GM19372 (cell line): ENCODE results near the gene TYW1B.
"Not testable (repeated sequence)": the region's sequence is repeated elsewhere in the genome, so short reads cannot be mapped to it uniquely, and the experiment has no call there.

ENCODE experiments used
- ATAC-seq: cut with Tn5 transposase; IDR thresholded peaks from one replicate; pipeline ENCODE4 v1.9.1; 2021; ENCODE audit warnings: mild to moderate bottlenecking, low read depth, moderate library complexity; ENCODE audit not compliant: unreplicated experiment

TYW1B gene

DNA sequence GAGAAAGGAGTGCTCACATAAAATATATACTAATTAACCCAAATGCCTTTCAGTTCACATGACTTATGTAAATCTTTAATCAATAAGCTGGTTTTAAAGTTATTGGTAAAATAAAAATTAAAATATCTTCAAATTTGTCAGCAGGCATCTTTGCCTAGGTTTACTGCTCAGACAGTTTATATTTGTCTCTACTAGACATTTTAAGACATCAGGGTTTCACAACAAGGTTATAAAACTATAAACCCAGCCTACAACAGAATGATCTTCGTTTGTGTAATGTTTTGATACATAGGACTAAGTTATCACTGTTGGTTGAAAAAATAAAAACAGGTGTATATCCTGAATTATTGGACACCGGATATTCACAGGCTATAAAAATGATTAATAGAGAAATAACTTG, 67.4 kb downstream of the TYW1B start:
- no peak for ATAC-seq

- no peak for ATAC-seq
These were observed 73.7 kb downstream of the TYW1B start for GRCh38 chr7:72754312-72754711.

GRCh38 chr7:72753781-72754180, 74.2 kb downstream of the TYW1B start:
- ATAC-seq = no peak

- not testable (repeated sequence) for ATAC-seq
These were observed 74.8 kb downstream of the TYW1B start for GRCh38 chr7:72753229-72753628.

DNA sequence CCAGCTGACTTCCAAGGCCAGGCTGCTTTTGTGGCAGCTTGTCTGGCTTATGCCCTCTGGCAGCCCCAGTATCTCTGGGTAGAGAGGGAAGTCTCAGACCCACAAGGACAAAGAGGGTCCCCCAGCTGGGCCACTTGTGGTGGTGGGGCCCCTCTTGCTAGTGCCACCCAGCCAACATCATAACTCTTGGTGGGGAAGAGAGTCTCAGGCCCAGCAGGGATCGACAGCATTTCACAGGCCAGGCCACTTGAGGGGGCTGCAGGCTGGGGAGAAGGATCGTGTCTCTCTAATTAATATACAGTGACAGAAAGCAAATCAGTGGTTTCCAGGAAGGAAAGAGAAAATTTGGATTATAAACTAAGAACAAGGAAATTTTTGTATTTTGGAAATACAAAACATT, 76.0 kb downstream of the TYW1B start:
- no peak for ATAC-seq

DNA sequence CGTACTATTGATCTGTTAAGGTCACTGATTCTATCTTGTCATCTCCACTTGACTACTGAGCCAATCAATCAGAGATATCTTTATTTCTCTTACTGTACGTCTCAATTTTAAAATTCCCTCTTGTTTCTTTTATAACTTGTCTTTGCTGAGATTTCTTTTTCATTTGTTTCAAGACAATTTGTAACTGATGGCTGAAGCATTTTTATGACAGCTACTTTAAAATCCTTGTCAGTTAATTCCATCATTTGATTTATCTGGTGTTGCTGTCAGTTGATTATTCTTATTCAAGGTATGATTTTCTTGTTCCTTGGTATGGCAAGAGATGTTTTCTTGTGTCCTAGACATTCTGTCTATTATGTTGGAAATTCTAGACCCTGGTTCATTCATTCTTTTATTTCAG, 76.6 kb downstream of the TYW1B start:
- ATAC-seq = no peak

DNA sequence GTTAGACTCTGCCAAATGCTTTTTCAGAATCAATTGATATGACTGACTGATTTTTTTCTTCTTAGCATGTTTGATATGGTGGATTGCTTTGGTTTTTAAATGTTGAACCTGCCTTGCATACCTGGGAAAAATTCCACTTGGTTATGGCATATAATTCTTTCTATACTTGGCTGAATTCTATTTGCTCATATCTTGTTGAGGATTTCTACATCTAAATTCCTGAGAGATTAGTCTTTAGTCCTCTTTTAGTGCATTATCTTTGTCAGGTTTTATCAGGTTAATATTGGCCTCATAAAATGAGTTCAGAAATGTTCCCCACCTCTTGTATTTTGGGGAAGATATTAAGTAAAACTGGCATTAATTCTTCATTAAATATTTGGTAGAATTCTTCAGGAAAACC, 79.4 kb downstream of the TYW1B start:
- not testable (repeated sequence) for ATAC-seq

- not testable (repeated sequence) for ATAC-seq
These were observed 83.6 kb downstream of the TYW1B start for GRCh38 chr7:72744244-72744926.

DNA sequence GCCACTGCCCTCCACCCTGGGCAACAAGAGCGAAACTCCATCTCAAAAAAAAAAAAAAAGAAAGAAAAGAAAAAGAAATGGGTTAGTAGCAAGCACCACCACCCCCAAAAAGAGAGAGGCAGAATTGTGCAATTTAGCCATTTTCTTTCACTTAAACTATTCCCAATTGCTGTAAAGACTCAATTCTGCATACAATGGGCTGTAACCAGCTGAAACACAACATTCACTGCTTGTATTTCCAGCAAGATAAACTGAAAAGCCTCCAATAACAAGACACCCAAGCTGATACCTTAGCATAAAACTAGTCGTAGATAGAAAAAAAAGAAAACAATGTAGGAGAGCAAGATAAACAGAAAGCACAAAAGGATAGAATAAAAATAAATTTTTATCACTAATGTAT, 84.2 kb downstream of the TYW1B start:
- not testable (repeated sequence) for ATAC-seq

DNA sequence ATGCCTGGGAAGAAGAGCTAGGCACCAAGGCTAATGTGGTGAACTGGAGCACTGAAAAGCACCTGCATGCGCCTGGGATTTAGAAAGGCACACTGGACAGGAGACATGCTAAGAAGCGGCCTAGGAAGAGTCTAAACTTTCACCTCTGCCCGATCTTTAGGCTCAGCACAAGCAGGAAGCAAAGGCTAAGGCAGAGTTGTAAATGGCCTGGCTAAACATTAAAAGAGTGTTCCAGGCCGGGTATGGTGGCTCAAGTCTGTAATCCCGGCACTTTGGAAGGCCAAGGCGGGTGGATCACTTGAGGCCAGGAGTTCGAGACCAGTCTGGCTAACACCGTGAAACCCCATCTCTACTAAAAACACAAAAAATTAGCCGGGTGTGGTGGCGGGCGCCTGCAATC, 88.3 kb downstream of the TYW1B start:
- ATAC-seq = not testable (repeated sequence)

GRCh38 chr7:72735855-72736254, 92.1 kb downstream of the TYW1B start:
- not testable (repeated sequence) for ATAC-seq

GRCh38 chr7:72730815-72731214, 97.2 kb downstream of the TYW1B start:
- not testable (repeated sequence) for ATAC-seq

DNA sequence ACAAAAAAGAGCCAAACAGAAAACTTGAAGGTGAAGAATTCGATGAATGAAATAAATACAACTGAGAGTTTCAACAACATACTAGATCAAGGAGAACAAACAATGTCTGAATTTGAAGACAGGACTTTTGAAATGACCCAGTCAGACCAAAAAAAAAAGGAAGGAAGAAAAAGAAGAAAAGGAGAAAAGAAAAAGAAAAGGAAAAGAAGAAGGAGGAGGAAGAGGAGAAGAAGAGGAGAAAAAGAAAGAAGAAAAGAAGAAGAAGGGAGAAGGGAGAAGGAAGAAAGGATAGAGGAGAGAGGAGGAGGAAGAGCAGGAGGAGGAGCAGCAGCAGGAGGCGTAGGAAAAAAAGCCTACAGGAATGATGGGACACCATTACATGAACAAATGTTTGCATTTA, 97.6 kb downstream of the TYW1B start:
- ATAC-seq = not testable (repeated sequence)

DNA sequence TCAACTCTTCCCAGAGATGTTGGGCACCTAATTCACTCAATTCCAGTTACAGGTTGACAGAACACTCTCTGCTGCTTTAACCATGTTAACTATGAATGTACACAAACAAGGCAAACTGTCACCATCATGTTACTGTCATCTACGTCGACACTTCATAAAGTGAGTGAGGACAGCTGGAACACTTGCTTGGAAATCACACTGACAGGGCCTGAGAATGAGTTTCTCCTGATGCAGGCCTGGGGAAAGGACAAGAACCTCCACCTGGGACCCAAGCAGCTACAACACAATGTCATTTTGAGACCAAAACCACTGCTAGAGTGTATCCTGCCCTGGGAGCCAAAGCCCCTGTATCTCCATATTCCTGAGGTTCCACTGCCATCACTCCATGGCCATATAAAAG, 98.9 kb downstream of the TYW1B start:
- not testable (repeated sequence) for ATAC-seq

DNA sequence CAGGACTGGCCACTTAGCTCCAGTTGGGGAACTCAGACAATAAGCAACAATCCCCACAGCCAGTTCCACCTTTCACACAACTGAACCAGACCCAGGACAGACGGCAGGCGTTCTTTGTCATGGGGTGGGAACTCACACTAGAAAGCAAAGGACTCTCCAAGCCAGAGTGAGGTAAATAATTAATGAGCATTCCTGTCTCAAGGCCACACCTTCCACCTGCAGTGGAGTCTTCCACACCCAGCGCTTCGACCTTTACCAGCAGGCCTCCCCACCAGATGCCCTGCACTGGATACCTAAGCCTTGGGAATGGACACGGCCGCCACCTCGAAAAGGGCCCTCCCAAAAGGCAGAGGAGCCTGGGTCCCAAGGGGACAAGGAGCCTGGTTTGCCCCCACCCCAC, 105.3 kb downstream of the TYW1B start:
- not testable (repeated sequence) for ATAC-seq

DNA sequence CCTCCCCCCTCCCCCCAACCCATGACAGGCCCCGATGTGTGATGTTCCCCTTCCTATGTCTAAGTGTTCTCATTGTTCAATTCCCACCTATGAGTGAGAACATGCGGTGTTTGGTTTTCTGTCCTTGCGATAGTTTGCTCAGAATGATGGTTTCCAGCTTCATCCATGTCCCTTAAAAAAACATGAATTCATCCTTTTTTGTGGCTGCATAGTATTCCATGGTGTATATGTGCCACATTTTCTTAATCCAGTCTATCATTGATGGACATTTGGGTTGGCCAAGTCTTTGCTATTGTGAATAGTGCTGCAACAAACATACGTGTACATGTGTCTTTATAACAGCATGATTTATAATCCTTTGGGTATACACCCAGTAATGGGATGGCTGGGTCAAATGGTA, 107.1 kb downstream of the TYW1B start:
- not testable (repeated sequence) for ATAC-seq

DNA sequence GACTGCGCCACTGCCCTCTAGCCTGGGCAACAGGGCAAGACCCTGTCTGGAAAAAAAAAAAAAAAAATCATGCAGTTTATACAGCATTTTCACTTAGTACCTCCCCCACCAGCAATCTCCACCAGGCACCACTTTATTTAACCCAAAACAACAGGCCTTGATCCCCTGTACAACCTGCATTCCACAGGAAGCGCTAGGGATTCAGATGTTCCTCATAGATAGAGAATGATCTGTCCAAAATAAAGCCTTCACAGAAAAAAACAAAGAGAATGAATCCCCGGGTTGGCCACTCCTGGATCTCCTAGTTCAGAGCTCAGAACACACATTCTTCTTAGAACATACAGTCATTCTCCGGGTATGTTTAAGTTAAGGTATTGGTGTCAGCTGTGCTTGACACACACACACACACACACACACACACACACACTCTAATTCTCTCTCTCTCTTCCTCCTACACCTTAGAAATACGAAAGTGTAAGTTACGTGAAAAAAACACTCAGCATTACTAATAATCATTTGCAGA, 110.7 kb downstream of the TYW1B start:
- ATAC-seq = not testable (repeated sequence)

GRCh38 chr7:72711927-72712326, 116.1 kb downstream of the TYW1B start:
- not testable (repeated sequence) for ATAC-seq

DNA sequence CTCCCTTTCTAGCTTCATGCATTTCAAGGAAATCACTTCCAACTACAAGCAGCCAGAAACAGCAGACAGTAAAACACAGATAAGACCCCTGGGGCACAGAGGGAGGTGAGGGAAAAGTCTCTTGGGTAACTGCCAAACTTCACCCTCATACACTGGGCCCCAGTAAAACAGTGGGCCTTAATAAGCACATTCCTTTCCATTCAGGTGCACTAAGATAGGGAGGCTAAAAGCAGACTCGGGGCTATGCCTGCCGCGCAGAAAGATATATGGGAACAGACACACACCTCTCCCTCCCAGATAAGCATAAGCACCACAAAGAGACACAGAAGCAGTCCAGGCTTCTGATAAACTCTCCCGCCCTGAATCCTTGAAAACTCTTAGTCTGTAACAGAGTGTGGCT, 117.0 kb downstream of the TYW1B start:
- ATAC-seq = no peak

DNA sequence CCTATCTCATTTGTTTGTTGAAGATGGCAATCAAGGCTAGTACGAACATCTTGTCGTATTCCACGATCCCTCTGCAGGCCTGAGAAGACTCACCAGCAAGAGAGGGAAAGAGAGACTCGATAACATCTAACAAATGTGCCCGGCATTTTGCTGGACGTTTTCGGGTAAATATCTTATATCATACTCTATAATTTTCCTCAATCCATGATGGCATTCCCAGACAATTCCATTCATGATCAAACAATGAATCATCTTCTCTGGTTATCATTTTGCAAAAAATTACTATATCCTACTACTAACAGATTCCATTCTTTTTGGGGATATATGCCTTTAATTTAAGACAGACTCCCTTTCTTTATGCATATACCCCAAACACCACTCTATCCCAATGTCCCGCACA, 118.1 kb downstream of the TYW1B start:
- ATAC-seq = no peak

DNA sequence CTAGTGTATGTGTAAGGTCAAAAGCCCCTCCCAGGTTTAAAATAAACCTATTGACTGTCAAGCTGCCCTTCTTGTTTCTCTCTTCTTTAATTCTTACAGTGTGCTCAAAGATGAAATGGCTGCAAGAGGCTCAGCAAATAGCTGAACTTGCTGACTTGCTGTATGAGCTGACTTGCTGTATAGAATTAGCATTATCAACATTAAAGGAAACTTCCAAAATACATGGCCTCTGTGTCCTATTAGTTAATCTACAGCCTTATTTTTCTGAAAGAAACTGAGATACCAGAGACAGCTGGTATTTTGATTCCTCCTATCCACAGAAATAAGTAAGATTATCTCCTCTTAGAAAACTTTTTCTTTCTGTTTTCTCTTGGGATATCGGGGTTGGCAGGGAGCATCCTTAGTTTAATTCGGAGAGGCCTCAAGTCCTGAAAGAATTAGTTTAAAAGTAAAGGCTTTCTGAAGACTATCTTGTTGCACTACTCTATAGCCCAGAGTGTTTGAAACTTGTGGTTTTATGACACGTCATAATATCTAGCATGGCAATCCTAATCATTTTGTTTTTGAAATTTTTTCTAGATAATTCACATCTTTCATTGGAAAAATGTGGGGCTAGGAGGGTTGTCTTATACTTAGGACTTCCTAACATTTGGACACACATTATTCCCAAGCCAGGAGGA, 119.5 kb downstream of the TYW1B start:
- ATAC-seq = not testable (repeated sequence)

DNA sequence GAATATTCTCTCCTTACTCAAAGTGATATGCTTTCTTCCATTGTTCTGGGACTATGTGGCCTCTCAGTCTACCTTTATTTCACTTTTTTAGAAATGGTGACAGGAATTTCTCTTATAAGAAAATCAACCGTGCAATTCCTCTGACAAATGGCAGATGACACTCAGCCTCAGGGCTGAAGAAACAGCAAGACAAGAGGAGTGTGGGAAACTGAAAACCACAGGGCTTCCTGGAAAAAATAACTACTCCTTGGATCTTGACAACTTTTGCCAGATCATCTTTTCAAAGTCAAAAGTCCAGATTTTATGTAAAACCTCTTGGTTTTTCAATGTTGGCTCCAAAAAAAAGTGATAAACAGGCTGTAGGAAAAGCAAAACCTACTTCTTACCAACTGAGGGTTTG, 121.5 kb downstream of the TYW1B start:
- no peak for ATAC-seq
